HG03280 (cell line): ENCODE results near the gene STIM1.
"Not testable (repeated sequence)": the region's sequence is repeated elsewhere in the genome, so short reads cannot be mapped to it uniquely, and the experiment has no call there.

Source experiments
- ATAC-seq: cut with Tn5 transposase; IDR thresholded peaks from one replicate; pipeline ENCODE4 v1.9.1; 2021; ENCODE audit warnings: mild to moderate bottlenecking, moderate library complexity; ENCODE audit not compliant: unreplicated experiment

Gene STIM1

GRCh38 chr11:4093519-4094347, 238.3 kb downstream of the STIM1 start:
- ATAC-seq: no peak

GRCh38 chr11:4094348-4095291, 239.2 kb downstream of the STIM1 start, which contains the start of gene RRM1:
Gene RRM1, plus strand, starts transcription at chr11:4094799. Its CDS starts 214 bp downstream, at chr11:4095013.
- peak; percentile 94 for ATAC-seq

- ATAC-seq: no peak
Measured at GRCh38 chr11:4095509-4096230, 240.2 kb downstream of the STIM1 start.

GRCh38 chr11:4098026-4098621, 242.7 kb downstream of the STIM1 start:
- ATAC-seq: no peak

- ATAC-seq: no peak
Measured at GRCh38 chr11:4102711-4103110, 247.2 kb downstream of the STIM1 start.

- ATAC-seq: no peak
Measured at GRCh38 chr11:4103269-4103668, 247.8 kb downstream of the STIM1 start.

- no peak for ATAC-seq
Measured at GRCh38 chr11:4105916-4106315, 250.5 kb downstream of the STIM1 start.

GRCh38 chr11:4111834-4112233, 256.4 kb downstream of the STIM1 start:
- ATAC-seq: no peak

GRCh38 chr11:4115128-4115527, 259.7 kb downstream of the STIM1 start:
- ATAC-seq: no peak

- ATAC-seq: no peak
Measured at GRCh38 chr11:4118107-4118506, 262.6 kb downstream of the STIM1 start.

- ATAC-seq: no peak
Measured at GRCh38 chr11:4123218-4123617, 267.8 kb downstream of the STIM1 start.

GRCh38 chr11:4125141-4125540, 269.7 kb downstream of the STIM1 start:
- ATAC-seq: no peak

GRCh38 chr11:4127357-4127756, 271.9 kb downstream of the STIM1 start:
- ATAC-seq: no peak

- ATAC-seq: not testable (repeated sequence)
Measured at GRCh38 chr11:4130219-4130618, 274.8 kb downstream of the STIM1 start.

- no peak for ATAC-seq
Measured at GRCh38 chr11:4134806-4135205, 279.3 kb downstream of the STIM1 start.

- ATAC-seq: no peak
Measured at GRCh38 chr11:4138497-4138896, 283.0 kb downstream of the STIM1 start.

- ATAC-seq: no peak
Measured at GRCh38 chr11:4140067-4140636, 284.7 kb downstream of the STIM1 start.
